ENCODE data around the gene PEMT. TPM values are rescaled to one million over a fixed set of nuclear protein-coding genes. Genes with fewer than 3 reads are reported as not detected.

PEMT gene
- total and polyA plus RNA-seq, 9 of the 15 experiments (the other 6 are each of a cell fraction or from before 2014, with no cell fraction given), result 1.4 to 36.4 (median 13.6) TPM

DNA sequence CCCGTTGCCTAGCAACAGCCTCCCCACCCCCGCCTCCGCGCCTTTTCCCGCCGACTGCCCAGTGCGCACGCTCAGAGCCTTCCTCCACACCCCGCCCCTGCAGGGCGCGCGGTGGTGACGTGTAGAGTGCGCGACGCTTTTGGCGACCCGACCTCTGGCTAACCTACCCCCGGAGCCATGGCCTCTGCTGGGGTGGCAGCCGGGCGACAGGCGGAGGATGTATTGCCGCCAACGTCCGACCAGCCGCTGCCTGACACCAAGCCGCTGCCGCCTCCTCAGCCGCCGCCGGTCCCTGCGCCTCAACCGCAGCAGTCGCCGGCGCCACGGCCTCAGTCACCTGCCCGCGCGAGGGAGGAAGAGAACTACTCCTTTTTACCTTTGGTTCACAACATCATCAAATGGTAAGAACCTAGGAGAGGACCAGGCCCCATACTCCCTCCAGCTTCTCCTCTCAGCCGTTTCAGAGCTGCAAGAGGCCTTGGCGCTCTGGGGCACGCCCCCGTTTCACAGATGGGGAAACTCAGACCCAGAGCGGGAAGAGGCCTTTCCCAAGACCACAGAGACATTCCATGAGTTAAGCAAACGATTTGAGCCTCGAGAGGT is 114.5 kb downstream of the PEMT start, which contains the start of gene MED9:
TSS of gene MED9 (plus strand) at position 136 of the 603 bp plus-strand sequence. CDS start at position 178, 42 bp downstream.
- intact Hi-C loops (cut with micrococcal nuclease) (no loop called here), in situ Hi-C loops (cut with MboI) (no loop called here)
- Histone ChIP-seq H3K27me3 (ENCODE audit: control insufficient read depth in 2 of 2, insufficient read depth in 2 of 2, low read length in 2 of 2) (peaks cover 0 to 3% of the 10 kb centered on the region in 2 experiments; a peak in 3 of 5 replicates), H3K27ac (ENCODE audit: extremely low read depth, low read depth, low read length) (peak within 1 kb of the TSS; percentile 99), H3K9ac (ENCODE audit: insufficient read depth in 1 of 2, low read depth in 2 of 2, low read length in 2 of 2) (peak within 1 kb of the TSS; percentile 98), H3K9me3 (replicated peaks; ENCODE audit: control insufficient read depth, insufficient read depth, low read depth, low read length) (no peaks in the 10 kb centered on the region), H3K9me1 (ENCODE audit: control insufficient read depth, insufficient read depth, low read length) (peaks cover 2% of the 10 kb centered on the region), H2AFZ (ENCODE audit: low read depth, low read length) (peak within 1 kb of the TSS; percentile 90), H3K79me2 (ENCODE audit: control insufficient read depth, insufficient read depth, low read length) (peaks cover 52% of the 10 kb centered on the region), H3K36me3 (ENCODE audit: control insufficient read depth, insufficient read depth, low read length) (peaks cover 31% of the 10 kb centered on the region), H3K4me3 (peak within 1 kb of the TSS; percentile 98), H3K4me1 (replicated peaks in 1 of 2; ENCODE audit: control insufficient read depth in 2 of 2, insufficient read depth in 2 of 2, low read length in 2 of 2) (peaks cover 5 to 7% of the 10 kb centered on the region in 2 experiments; a peak in 4 of 5 replicates), H4K20me1 (replicated peaks; ENCODE audit: control insufficient read depth, insufficient read depth, low read length) (no peaks in the 10 kb centered on the region; the same call in 1 of the 2 replicates), H3K4me2 (ENCODE audit: insufficient read depth, low read length) (peak within 1 kb of the TSS; percentile 83)
- ATAC-seq (peak; percentile 94), DNase-seq (ENCODE audit: extremely low read depth in 1 of 4, low spot score in 3 of 4) (peak; percentile 93 to 96 (median 94)), FAIRE-seq (peak; percentile 78)
- ChIA-PET POLR2A (no interaction called here), CTCF (ENCODE audit: low intra/inter-chr PET ratio) (no interaction called here)
- 1% methylated on average over 33 of the region's 47 CpGs for WGBS (ENCODE audit: insufficient coverage, low coverage, missing lambda C conversion rate)
- TSS peak; percentile 65 for BruUV-seq (replicated peaks)
- TF ChIP-seq PREB (CRISPR knock-in tag; IDR thresholded peaks at IDR 0.05), result no peak
- TF ChIP-seq ZNF239 (CRISPR knock-in tag; IDR thresholded peaks at IDR 0.05), result no peak
- TF ChIP-seq THRA (IDR thresholded peaks at IDR 0.05), result no peak
- no peak; the same call in 1 of the 2 replicates for TF ChIP-seq ZNF12 (CRISPR knock-in tag; IDR thresholded peaks at IDR 0.05)
- TF ChIP-seq RBM25 (IDR thresholded peaks at IDR 0.05; ENCODE audit: low read depth, low read length, severe bottlenecking), result no peak
- peak; percentile 48; the same call in 1 of the 2 replicates for TF ChIP-seq BMI1 (IDR thresholded peaks at IDR 0.05; ENCODE audit: low read length)
- no peak for TF ChIP-seq SMARCC2 (IDR thresholded peaks at IDR 0.05; ENCODE audit: low read depth)
- TF ChIP-seq POU5F1 (IDR thresholded peaks at IDR 0.05; ENCODE audit: borderline replicate concordance, low read depth, low read length, partially characterized antibody), result no peak
- no peak for TF ChIP-seq PCBP2 (IDR thresholded peaks at IDR 0.05; ENCODE audit: low read depth, low read length, poor library complexity, severe bottlenecking)
- TF ChIP-seq EWSR1 (IDR thresholded peaks at IDR 0.05; ENCODE audit: borderline replicate concordance, low read depth, partially characterized antibody), result no peak
- TF ChIP-seq RBBP5 (IDR thresholded peaks at IDR 0.05; ENCODE audit: borderline replicate concordance, insufficient read depth, low read length, poor library complexity, severe bottlenecking), result peak; percentile 90
- TF ChIP-seq ESRRA (IDR thresholded peaks at IDR 0.05; ENCODE audit: borderline replicate concordance, low read depth), result peak; percentile 98
- TF ChIP-seq CEBPZ (IDR thresholded peaks at IDR 0.05; ENCODE audit: borderline replicate concordance, low read depth, low read length), result no peak
- TF ChIP-seq ADNP (tag; IDR thresholded peaks at IDR 0.05), result no peak
- TF ChIP-seq XRCC4 (IDR thresholded peaks at IDR 0.05; ENCODE audit: extremely low read depth, insufficient read depth, insufficient read length), result no peak

All from K562 (cell line).